K562 (cell line): Measurements from ENCODE around the gene ANKRD60. TPM values are rescaled to one million over a fixed set of nuclear protein-coding genes. Genes with fewer than 3 reads are reported as not detected.
A peak's percentile ranks its signal among the peaks of the same experiment; 100 is the strongest.

Experiments
- ARID1B ChIP-seq: fragments of 450-650 bp; IDR thresholded peaks from 2 replicates; pipeline ENCODE4 v1.6.1; 2016; ENCODE audit warnings: antibody characterized with exemption, mild to moderate bottlenecking, inconsistent platforms
- ATF1 ChIP-seq, 2 experiments: fragments of 450-650 bp in 1 of 2; IDR thresholded peaks; 2 replicates each; pipeline ENCODE4 v1.6.1; 2016; ENCODE audit warnings: missing compliant biosample characterization in 1 of 2, missing genetic modification characterization in 1 of 2
- BCOR ChIP-seq: fragments of 450-650 bp; IDR thresholded peaks from 2 replicates; pipeline ENCODE4 v1.6.1; 2016
- CCNT2 ChIP-seq: IDR thresholded peaks from 2 replicates; pipeline ENCODE4 v1.6.1; 2011; ENCODE audit warnings: borderline replicate concordance, low read depth, mild to moderate bottlenecking, moderate library complexity, mixed read lengths, low read length; ENCODE audit not compliant: insufficient read length; ENCODE audit errors: extremely low read depth
- ERF ChIP-seq: fragments of 450-650 bp; formaldehyde crosslinking; IDR thresholded peaks from 2 replicates; pipeline ENCODE4 v1.4.0; 2020; ENCODE audit warnings: mild to moderate bottlenecking, mixed read lengths
- MAFF ChIP-seq: IDR thresholded peaks from 2 replicates; pipeline ENCODE4 v1.6.1; 2012; ENCODE audit warnings: low read length, improper control_type of control experiment
- PHB ChIP-seq: fragments of 250-450 bp; sonication (Bioruptor Pico); IDR thresholded peaks from 2 replicates; pipeline ENCODE4 v1.5.0; 2021
- POLR2G ChIP-seq: fragments of 200-400 bp; formaldehyde crosslinking; IDR thresholded peaks from 2 replicates; pipeline ENCODE4 v1.6.1; 2017; ENCODE audit warnings: low read depth, mild to moderate bottlenecking, antibody characterized with exemption, low read length, moderate library complexity
- PTRF ChIP-seq: fragments of 450-650 bp; IDR thresholded peaks from 2 replicates; pipeline ENCODE4 v1.6.1; 2016; ENCODE audit warnings: mild to moderate bottlenecking, missing genetic modification characterization, missing compliant biosample characterization
- PYGO2 ChIP-seq: fragments of 450-650 bp; IDR thresholded peaks from 2 replicates; pipeline ENCODE4 v1.6.1; 2016; ENCODE audit warnings: mild to moderate bottlenecking, missing genetic modification characterization, moderate library complexity, missing compliant biosample characterization
- RFX1 ChIP-seq: fragments of 450-650 bp; IDR thresholded peaks from 2 replicates; pipeline ENCODE4 v1.6.1; 2016; ENCODE audit warnings: mild to moderate bottlenecking, moderate library complexity
- SMAD3 ChIP-seq: fragments of 450-650 bp; formaldehyde crosslinking; conservative IDR thresholded peaks from 2 replicates; pipeline ENCODE4 v1.4.0; 2020; ENCODE audit warnings: mild to moderate bottlenecking
- SMAD4 ChIP-seq: fragments of 250-450 bp; sonication (Bioruptor Pico); conservative IDR thresholded peaks from 2 replicates; pipeline ENCODE4 v1.8.0; 2021; ENCODE audit warnings: inconsistent platforms, mild to moderate bottlenecking, moderate library complexity
- SRSF7 ChIP-seq: fragments of 200-400 bp; formaldehyde crosslinking; optimal IDR thresholded peaks from 2 replicates; pipeline ENCODE3; 2017; ENCODE audit warnings: mild to moderate bottlenecking, low read depth, low read length
- XRCC4 ChIP-seq: IDR thresholded peaks from one replicate; pipeline ENCODE4 v1.6.1; 2011; ENCODE audit not compliant: insufficient read depth, insufficient read length; ENCODE audit errors: extremely low read depth
- XRCC5 ChIP-seq: fragments of 200-400 bp; formaldehyde crosslinking; IDR thresholded peaks from 2 replicates; pipeline ENCODE4 v1.6.1; 2017; ENCODE audit warnings: low read depth, mild to moderate bottlenecking, low read length
- ZNF24 ChIP-seq: fragments of 450-650 bp; IDR thresholded peaks from 2 replicates; pipeline ENCODE4 v1.6.1; 2016
- ZNF57 ChIP-seq: fragments of 450-650 bp; formaldehyde crosslinking; IDR thresholded peaks from 2 replicates; pipeline ENCODE4 v1.4.0; 2020; ENCODE audit warnings: mild to moderate bottlenecking, moderate library complexity
- ZNF76 ChIP-seq: fragments of 250-450 bp; sonication (Bioruptor Pico); IDR thresholded peaks from 2 replicates; pipeline ENCODE4 v1.4.0; 2020; ENCODE audit warnings: mild to moderate bottlenecking, moderate library complexity, borderline replicate concordance
- polyA plus RNA-seq, 8 experiments: library from polyadenylated mRNA; depleted of rRNA in 4 of 8; stranded (reverse) in 5 of 8; unstranded in 3 of 8; fragments of >200 nt; fragmentation: Nextera tagmentation in 2 of 8; fragmentation: Illumina TruSeq in 1 of 8; extraction: Ambion mirVana in 2 of 8; extraction: Trizol in 1 of 8; gene quantifications; 2 replicates each; pipeline versions ENCODE4 v1.2.1 to v1.2.3, GENCODE V29; 2011 to 2014; ENCODE audit warnings: inconsistent platforms in 1 of 8, missing spikeins in 1 of 8
- total RNA-seq, 7 experiments: library from RNA; depleted of rRNA in 6 of 7; stranded (reverse); fragments of >200 nt in 6 of 7; fragmentation: Illumina TruSeq in 2 of 7; extraction: Trizol in 2 of 7; gene quantifications; 2 replicates each; pipeline versions ENCODE4 v1.2.1 to v1.2.3, GENCODE V29; 2011 to 2021; ENCODE audit warnings: low replicate concordance in 1 of 7
- TF ChIP-seq, protein P1 (sequence below): fragments of 250-450 bp; sonication (Bioruptor Pico); IDR thresholded peaks from 2 replicates; pipeline ENCODE4 v1.5.0; 2021; ENCODE audit warnings: mild to moderate bottlenecking, borderline replicate concordance
- TF ChIP-seq, protein P2 (sequence below): sonication (generic); formaldehyde crosslinking; IDR thresholded peaks from 2 replicates; pipeline ENCODE4 v1.8.1; 2023; ENCODE audit warnings: mild to moderate bottlenecking, missing genetic modification reagents
- TF ChIP-seq, protein P3 (sequence below): fragments of 250-450 bp; sonication (Bioruptor Pico); IDR thresholded peaks from 2 replicates; pipeline ENCODE4 v1.5.1; 2021; ENCODE audit warnings: mild to moderate bottlenecking
- TF ChIP-seq, protein P4 (sequence below): sonication (generic); formaldehyde crosslinking; IDR thresholded peaks from 2 replicates; pipeline ENCODE4 v1.8.0; 2023; ENCODE audit warnings: mild to moderate bottlenecking, missing genetic modification reagents

ANKRD60 gene
- total and polyA plus RNA-seq, 9 of the 15 experiments (the other 6 are each of a cell fraction or from before 2014, with no cell fraction given): not detected

GRCh38 chr20:58251979-58252591 is 23.6 kb upstream of the ANKRD60 start (continued):
- TF ChIP-seq XRCC4: no peak
- no peak for TF ChIP-seq SRSF7
- peak; percentile 66; the same call in 1 of the 2 replicates for TF ChIP-seq MAFF
- TF ChIP-seq, protein P1, sequence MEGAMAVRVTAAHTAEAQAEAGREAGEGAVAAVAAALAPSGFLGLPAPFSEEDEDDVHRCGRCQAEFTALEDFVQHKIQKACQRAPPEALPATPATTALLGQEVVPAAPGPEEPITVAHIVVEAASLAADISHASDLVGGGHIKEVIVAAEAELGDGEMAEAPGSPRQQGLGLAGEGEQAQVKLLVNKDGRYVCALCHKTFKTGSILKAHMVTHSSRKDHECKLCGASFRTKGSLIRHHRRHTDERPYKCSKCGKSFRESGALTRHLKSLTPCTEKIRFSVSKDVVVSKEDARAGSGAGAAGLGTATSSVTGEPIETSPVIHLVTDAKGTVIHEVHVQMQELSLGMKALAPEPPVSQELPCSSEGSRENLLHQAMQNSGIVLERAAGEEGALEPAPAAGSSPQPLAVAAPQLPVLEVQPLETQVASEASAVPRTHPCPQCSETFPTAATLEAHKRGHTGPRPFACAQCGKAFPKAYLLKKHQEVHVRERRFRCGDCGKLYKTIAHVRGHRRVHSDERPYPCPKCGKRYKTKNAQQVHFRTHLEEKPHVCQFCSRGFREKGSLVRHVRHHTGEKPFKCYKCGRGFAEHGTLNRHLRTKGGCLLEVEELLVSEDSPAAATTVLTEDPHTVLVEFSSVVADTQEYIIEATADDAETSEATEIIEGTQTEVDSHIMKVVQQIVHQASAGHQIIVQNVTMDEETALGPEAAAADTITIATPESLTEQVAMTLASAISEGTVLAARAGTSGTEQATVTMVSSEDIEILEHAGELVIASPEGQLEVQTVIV: 0 out of 2 replicates have a peak, but pooled peaks have one; percentile 61
- TF ChIP-seq, protein P2, sequence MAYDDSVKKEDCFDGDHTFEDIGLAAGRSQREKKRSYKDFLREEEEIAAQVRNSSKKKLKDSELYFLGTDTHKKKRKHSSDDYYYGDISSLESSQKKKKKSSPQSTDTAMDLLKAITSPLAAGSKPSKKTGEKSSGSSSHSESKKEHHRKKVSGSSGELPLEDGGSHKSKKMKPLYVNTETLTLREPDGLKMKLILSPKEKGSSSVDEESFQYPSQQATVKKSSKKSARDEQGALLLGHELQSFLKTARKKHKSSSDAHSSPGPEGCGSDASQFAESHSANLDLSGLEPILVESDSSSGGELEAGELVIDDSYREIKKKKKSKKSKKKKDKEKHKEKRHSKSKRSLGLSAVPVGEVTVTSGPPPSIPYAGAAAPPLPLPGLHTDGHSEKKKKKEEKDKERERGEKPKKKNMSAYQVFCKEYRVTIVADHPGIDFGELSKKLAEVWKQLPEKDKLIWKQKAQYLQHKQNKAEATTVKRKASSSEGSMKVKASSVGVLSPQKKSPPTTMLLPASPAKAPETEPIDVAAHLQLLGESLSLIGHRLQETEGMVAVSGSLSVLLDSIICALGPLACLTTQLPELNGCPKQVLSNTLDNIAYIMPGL (CRISPR knock-in tag): no peak
- TF ChIP-seq ATF1 (CRISPR knock-in tag; IDR thresholded peaks at IDR 0.05): no peak
- peak; percentile 69; the same call in 1 of the 2 replicates for TF ChIP-seq ATF1 (tag; IDR thresholded peaks at IDR 0.05)
- peak; percentile 99 for TF ChIP-seq SMAD4 (CRISPR knock-in tag)
- peak; percentile 95 for TF ChIP-seq PYGO2 (tag)
- no peak for TF ChIP-seq PHB (CRISPR knock-in tag)
- TF ChIP-seq XRCC5: no peak
- TF ChIP-seq POLR2G: no peak
- peak; percentile 91; the same call in 1 of the 2 replicates for TF ChIP-seq ERF (CRISPR knock-in tag)
- no peak for TF ChIP-seq RFX1
- TF ChIP-seq ZNF76 (CRISPR knock-in tag): peak; percentile 95
- TF ChIP-seq, protein P3, sequence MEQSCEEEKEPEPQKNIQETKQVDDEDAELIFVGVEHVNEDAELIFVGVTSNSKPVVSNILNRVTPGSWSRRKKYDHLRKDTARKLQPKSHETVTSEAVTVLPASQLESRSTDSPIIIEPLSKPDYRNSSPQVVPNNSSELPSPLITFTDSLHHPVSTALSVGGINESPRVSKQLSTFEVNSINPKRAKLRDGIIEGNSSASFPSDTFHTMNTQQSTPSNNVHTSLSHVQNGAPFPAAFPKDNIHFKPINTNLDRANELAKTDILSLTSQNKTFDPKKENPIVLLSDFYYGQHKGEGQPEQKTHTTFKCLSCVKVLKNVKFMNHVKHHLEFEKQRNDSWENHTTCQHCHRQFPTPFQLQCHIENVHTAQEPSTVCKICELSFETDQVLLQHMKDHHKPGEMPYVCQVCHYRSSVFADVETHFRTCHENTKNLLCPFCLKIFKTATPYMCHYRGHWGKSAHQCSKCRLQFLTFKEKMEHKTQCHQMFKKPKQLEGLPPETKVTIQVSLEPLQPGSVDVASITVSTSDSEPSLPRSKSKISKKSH (CRISPR knock-in tag): no peak
- TF ChIP-seq, protein P4, sequence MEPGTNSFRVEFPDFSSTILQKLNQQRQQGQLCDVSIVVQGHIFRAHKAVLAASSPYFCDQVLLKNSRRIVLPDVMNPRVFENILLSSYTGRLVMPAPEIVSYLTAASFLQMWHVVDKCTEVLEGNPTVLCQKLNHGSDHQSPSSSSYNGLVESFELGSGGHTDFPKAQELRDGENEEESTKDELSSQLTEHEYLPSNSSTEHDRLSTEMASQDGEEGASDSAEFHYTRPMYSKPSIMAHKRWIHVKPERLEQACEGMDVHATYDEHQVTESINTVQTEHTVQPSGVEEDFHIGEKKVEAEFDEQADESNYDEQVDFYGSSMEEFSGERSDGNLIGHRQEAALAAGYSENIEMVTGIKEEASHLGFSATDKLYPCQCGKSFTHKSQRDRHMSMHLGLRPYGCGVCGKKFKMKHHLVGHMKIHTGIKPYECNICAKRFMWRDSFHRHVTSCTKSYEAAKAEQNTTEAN (CRISPR knock-in tag): no peak
- no peak for TF ChIP-seq CCNT2
- TF ChIP-seq SMAD3 (CRISPR knock-in tag): peak; percentile 97
- peak; percentile 90 for TF ChIP-seq PTRF
- peak; percentile 65; the same call in 1 of the 2 replicates for TF ChIP-seq BCOR
- no peak for TF ChIP-seq ZNF24
- TF ChIP-seq ZNF57: no peak
- TF ChIP-seq ARID1B: peak; percentile 88
